GM06990 (cell line): ENCODE data around the gene SATB2.

Source experiments
- DNase-seq: peaks from one replicate; pipeline ENCODE4 v3.0.0-alpha.2; 2011; ENCODE audit not compliant: insufficient read length; ENCODE audit errors: extremely low read depth
- H3K27me3 ChIP-seq: replicated peaks from 2 replicates; pipeline ENCODE4 v1.6.0; 2011; ENCODE audit warnings: low read length; ENCODE audit not compliant: control insufficient read depth, insufficient read depth
- H3K36me3 ChIP-seq: 2 replicates; pipeline ENCODE4 v1.5.1; 2011; ENCODE audit warnings: low read length; ENCODE audit not compliant: control insufficient read depth, insufficient read depth
- H3K4me3 ChIP-seq: replicated peaks from 2 replicates; pipeline ENCODE4 v1.5.1; 2011; ENCODE audit warnings: low read depth, mild to moderate bottlenecking, control low read depth, low read length
- CTCF ChIP-seq: IDR thresholded peaks from 2 replicates; pipeline ENCODE4 v1.5.1; 2011; ENCODE audit warnings: low read length, control low read depth, mild to moderate bottlenecking, inconsistent platforms; ENCODE audit not compliant: insufficient read depth, poor library complexity, severe bottlenecking

SATB2 gene

GRCh38 chr2:199395311-199395710, 62.4 kb downstream of the SATB2 start:
- H3K4me3 ChIP-seq = no peak overlapping the region
- DNase-seq = no peak
- TF ChIP-seq CTCF = no peak

GRCh38 chr2:199392363-199392762, 65.4 kb downstream of the SATB2 start:
- H3K4me3 ChIP-seq = no peak overlapping the region
- no peaks in the 10 kb centered on the region for H3K27me3 ChIP-seq
- DNase-seq = no peak
- H3K36me3 ChIP-seq = no peaks in the 10 kb centered on the region
- TF ChIP-seq CTCF = no peak

More at GRCh38 chr2:199395311-199395710, 62.4 kb downstream of the SATB2 start:
- H3K36me3 ChIP-seq = no peaks in the 10 kb centered on the region
- no peaks in the 10 kb centered on the region for H3K27me3 ChIP-seq

GRCh38 chr2:199388728-199389268, 68.9 kb downstream of the SATB2 start:
- no peak overlapping the region for H3K4me3 ChIP-seq
- TF ChIP-seq CTCF = no peak

DNA sequence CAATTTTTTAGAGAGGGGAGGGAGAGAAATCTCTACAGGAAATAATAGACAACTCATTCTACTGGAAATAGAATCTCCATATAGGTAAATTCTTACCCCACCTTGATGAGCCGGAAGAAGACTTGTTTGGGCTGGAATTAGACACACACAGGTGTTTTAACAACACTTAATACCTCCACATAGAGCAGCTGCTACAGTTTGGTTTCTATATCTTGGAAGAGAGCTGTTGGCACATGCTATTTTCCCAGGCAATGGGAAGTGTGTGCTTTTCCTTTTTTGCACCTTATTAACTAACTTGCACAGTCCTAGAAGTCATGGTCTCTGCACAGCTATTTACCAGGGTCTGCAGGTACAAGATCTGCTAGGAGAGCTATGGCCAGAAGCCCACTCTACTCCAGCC, 73.7 kb downstream of the SATB2 start:
- H3K36me3 ChIP-seq = no peaks in the 10 kb centered on the region
- DNase-seq = no peak
- no peak for TF ChIP-seq CTCF

More at GRCh38 chr2:199388728-199389268, 68.9 kb downstream of the SATB2 start:
- Histone ChIP-seq H3K27me3 (no peaks in the 10 kb centered on the region), H3K36me3 (no peaks in the 10 kb centered on the region)
- no peak for DNase-seq

DNA sequence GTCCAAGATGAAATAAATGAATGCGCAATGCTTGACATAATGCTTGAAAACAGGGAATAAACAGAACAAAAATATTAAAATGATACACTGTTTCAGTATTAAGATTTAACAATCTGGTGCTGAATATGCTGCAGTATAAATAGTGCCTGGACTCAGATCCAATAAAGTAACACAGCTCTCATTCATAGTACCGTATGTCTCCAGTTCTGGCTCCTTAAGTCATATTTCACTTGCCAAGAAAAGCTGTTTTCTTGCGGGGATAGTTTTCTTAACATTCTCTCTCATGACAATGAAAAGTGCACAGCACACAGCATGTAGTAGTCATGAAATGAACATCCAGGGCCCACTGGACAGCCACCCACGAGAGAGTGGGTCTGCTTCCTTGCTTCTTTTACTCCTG, 74.7 kb downstream of the SATB2 start:
- DNase-seq = no peak
- no peaks in the 10 kb centered on the region for H3K36me3 ChIP-seq
- H3K4me3 ChIP-seq = no peak overlapping the region
- TF ChIP-seq CTCF = no peak
- no peaks in the 10 kb centered on the region for H3K27me3 ChIP-seq

More for the DNA sequence above, 73.7 kb downstream of the SATB2 start:
- H3K4me3 ChIP-seq = no peak overlapping the region
- H3K27me3 ChIP-seq = no peaks in the 10 kb centered on the region

- no peak overlapping the region for H3K4me3 ChIP-seq
- TF ChIP-seq CTCF = no peak
- H3K27me3 ChIP-seq = no peaks in the 10 kb centered on the region
- DNase-seq = no peak
- H3K36me3 ChIP-seq = no peaks in the 10 kb centered on the region
Observed at GRCh38 chr2:199382091-199382490, 75.6 kb downstream of the SATB2 start.
